ENCODE measurements around the gene AFAP1L2. TPM values are rescaled to one million over a fixed set of nuclear protein-coding genes. Genes with fewer than 3 reads are reported as not detected.

Gene AFAP1L2
- polyA plus RNA-seq, 3 donors, result 3.6 to 11.0 (median 6.7) TPM

- WGBS, 3 donors, result 94 to 96% (median 96%) methylated on average over 16 of the region's 16 CpGs
Observed at GRCh38 chr10:114289096-114289436, 115.2 kb downstream of the AFAP1L2 start.

GRCh38 chr10:114288424-114289095 is 115.7 kb downstream of the AFAP1L2 start:
- H3K27ac ChIP-seq (ENCODE audit: low read depth, low read length), result peak overlapping the region; percentile 67
- 65 to 70% (median 67%) methylated on average over 11 of the region's 11 CpGs for WGBS, 3 donors

More at GRCh38 chr10:114289096-114289436, 115.2 kb downstream of the AFAP1L2 start:
- H3K27ac ChIP-seq (ENCODE audit: low read depth, low read length), result no peak overlapping the region

GRCh38 chr10:114286921-114287320 is 117.4 kb downstream of the AFAP1L2 start:
- H3K27ac ChIP-seq (ENCODE audit: low read depth, low read length), result no peak overlapping the region
- 61 to 79% (median 71%) methylated on average over 8 of the region's 8 CpGs for WGBS, 3 donors

- WGBS, 3 donors, result 86 to 91% (median 90%) methylated on average over 31 of the region's 31 CpGs
- H3K27ac ChIP-seq (ENCODE audit: low read depth, low read length), result no peak overlapping the region
Observed at GRCh38 chr10:114285961-114286441, 118.3 kb downstream of the AFAP1L2 start.

GRCh38 chr10:114284346-114285071 is 119.8 kb downstream of the AFAP1L2 start:
- WGBS, 3 donors, result 80 to 90% (median 81%) methylated on average over 13 of the region's 13 CpGs
- no peak overlapping the region for H3K27ac ChIP-seq (ENCODE audit: low read depth, low read length)

- WGBS, 3 donors, result 90 to 92% (median 91%) methylated on average over 6 of the region's 6 CpGs
- H3K27ac ChIP-seq (ENCODE audit: low read depth, low read length), result no peak overlapping the region
Observed at GRCh38 chr10:114283535-114284234, 120.6 kb downstream of the AFAP1L2 start.

GRCh38 chr10:114283091-114283490 is 121.2 kb downstream of the AFAP1L2 start:
- WGBS, 3 donors, result 92 to 95% (median 94%) methylated on average over 10 of the region's 10 CpGs
- H3K27ac ChIP-seq (ENCODE audit: low read depth, low read length), result no peak overlapping the region

- no peak overlapping the region for H3K27ac ChIP-seq (ENCODE audit: low read depth, low read length)
- WGBS, 3 donors, result 88 to 97% (median 92%) methylated on average over 2 of the region's 2 CpGs
Observed at GRCh38 chr10:114282526-114282925, 121.8 kb downstream of the AFAP1L2 start.

GRCh38 chr10:114281461-114281860 is 122.8 kb downstream of the AFAP1L2 start:
- 79 to 88% (median 83%) methylated on average over 5 of the region's 5 CpGs for WGBS, 3 donors
- H3K27ac ChIP-seq (ENCODE audit: low read depth, low read length), result no peak overlapping the region

GRCh38 chr10:114281006-114281405 is 123.3 kb downstream of the AFAP1L2 start:
- WGBS, 3 donors, result 66 to 74% (median 73%) methylated on average over 7 of the region's 7 CpGs

GRCh38 chr10:114279901-114280644 is 124.2 kb downstream of the AFAP1L2 start:
- WGBS, 3 donors, result 82 to 91% (median 87%) methylated on average over 8 of the region's 8 CpGs
- H3K27ac ChIP-seq (ENCODE audit: low read depth, low read length), result no peak overlapping the region

More at GRCh38 chr10:114281006-114281405, 123.3 kb downstream of the AFAP1L2 start:
- no peak overlapping the region for H3K27ac ChIP-seq (ENCODE audit: low read depth, low read length)

- WGBS, 3 donors, result 84 to 93% (median 85%) methylated on average over 4 of the region's 4 CpGs
- no peak overlapping the region for H3K27ac ChIP-seq (ENCODE audit: low read depth, low read length)
Observed at GRCh38 chr10:114279289-114279688, 125.0 kb downstream of the AFAP1L2 start.

- H3K27ac ChIP-seq (ENCODE audit: low read depth, low read length), result no peak overlapping the region
- 77 to 86% (median 80%) methylated on average over 4 of the region's 4 CpGs for WGBS, 3 donors
Observed at GRCh38 chr10:114278884-114279191, 125.5 kb downstream of the AFAP1L2 start.

GRCh38 chr10:114278140-114278883 is 126.0 kb downstream of the AFAP1L2 start:
- WGBS, 3 donors, result 82 to 95% (median 87%) methylated on average over 22 of the region's 22 CpGs
- no peak overlapping the region for H3K27ac ChIP-seq (ENCODE audit: low read depth, low read length)

GRCh38 chr10:114276671-114277070 is 127.6 kb downstream of the AFAP1L2 start:
- WGBS, 3 donors, result 94 to 98% (median 96%) methylated on average over 6 of the region's 6 CpGs
- no peak overlapping the region for H3K27ac ChIP-seq (ENCODE audit: low read depth, low read length)

GRCh38 chr10:114276066-114276465 is 128.2 kb downstream of the AFAP1L2 start:
- H3K27ac ChIP-seq (ENCODE audit: low read depth, low read length), result no peak overlapping the region
- WGBS, 3 donors, result 90 to 95% (median 94%) methylated on average over 6 of the region's 6 CpGs

GRCh38 chr10:114274616-114275453 is 129.5 kb downstream of the AFAP1L2 start:
- WGBS, 3 donors, result 92 to 95% (median 93%) methylated on average over 16 of the region's 16 CpGs
- no peak overlapping the region for H3K27ac ChIP-seq (ENCODE audit: low read depth, low read length)

All from adipose tissue (tissue), 3 donors.